ENCODE results near the gene C16orf89.
"Not testable (repeated sequence)": the region's sequence is repeated elsewhere in the genome, so short reads cannot be mapped to it uniquely, and the experiment has no call there.

DNA sequence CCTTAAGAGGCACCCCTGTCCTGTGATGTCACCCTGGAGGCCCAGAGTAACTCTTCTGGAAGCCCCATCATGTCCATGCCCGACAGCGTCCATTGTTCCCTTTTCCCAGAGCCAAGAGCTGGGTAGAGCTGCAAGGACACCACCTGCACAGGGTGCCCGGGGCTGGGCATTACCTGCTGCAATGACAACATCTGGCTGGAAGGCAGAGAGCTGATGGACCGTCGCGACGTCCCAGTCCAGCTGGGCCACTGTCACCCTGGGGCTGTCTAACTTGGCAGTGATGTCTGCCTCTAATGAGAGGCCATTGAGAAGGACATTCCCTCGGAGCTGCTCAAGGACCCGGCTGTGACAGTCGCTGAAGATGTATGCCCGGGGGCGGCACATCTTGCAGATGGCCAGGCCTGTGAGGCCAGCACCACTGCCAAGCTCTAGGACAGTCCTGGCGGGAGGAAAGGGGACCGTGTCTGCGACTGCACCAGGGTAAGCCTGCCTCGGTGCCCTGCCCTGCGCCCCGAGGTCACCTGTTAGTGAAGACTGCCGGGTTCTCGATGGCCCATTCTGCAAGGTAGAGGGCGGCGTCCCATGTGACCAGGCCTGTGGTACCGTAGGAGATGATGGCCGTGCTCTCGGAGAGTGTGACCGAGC lies 24.3 kb upstream of the C16orf89 start:
- TF ChIP-seq CTCF (conservative IDR thresholded peaks at IDR 0.05; ENCODE audit: low read depth in 2 of 2); POLR2AphosphoS5 (IDR thresholded peaks at IDR 0.05; ENCODE audit: low read depth): not testable (repeated sequence)
